Astrocyte of the spinal cord (primary cell): ENCODE results near the gene ZNF454.

Experiments used
- DNase-seq: peaks from one replicate; pipeline ENCODE4 v3.0.0; 2011; ENCODE audit warnings: low read depth, low spot score
- H3K4me3 ChIP-seq: 2 replicates; pipeline ENCODE4 v1.5.1; 2011; ENCODE audit warnings: low read depth, mild to moderate bottlenecking, low read length, moderate library complexity
- CTCF ChIP-seq: IDR thresholded peaks from 2 replicates; pipeline ENCODE4 v1.5.1; 2012; ENCODE audit warnings: low read depth, mild to moderate bottlenecking, low read length, inconsistent platforms
- in situ Hi-C: cut with HindIII; loops from 2 replicates; pipeline ENCODE4 v1.10.0; 2017; ENCODE audit warnings: low sequenced_read_pairs

The ZNF454 gene

GRCh38 chr5:178941361-178941760 is 363 bp downstream of the ZNF454 start:
- TF ChIP-seq CTCF = no peak

DNA sequence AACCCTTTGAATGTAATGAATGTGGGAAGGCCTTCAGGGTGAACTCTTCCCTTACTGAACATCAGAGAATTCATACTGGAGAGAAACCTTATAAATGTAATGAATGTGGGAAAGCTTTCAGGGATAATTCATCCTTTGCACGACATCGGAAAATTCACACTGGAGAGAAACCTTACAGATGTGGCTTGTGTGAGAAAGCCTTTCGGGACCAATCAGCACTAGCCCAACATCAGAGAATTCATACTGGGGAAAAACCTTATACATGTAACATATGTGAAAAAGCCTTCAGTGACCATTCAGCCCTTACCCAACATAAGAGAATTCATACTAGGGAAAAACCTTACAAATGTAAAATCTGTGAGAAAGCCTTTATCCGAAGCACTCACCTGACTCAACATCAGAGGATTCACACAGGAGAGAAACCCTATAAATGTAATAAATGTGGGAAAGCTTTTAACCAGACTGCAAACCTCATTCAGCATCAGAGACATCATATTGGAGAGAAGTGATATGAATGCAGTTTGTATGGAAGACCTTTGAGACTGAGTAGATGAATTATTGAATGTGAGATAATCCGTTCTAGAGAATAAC is 24.6 kb downstream of the ZNF454 start:
- no peak for TF ChIP-seq CTCF
- in situ Hi-C loops = no loop called here

More at GRCh38 chr5:178941361-178941760, 363 bp downstream of the ZNF454 start:
- in situ Hi-C loops = no loop called here
- DNase-seq = no peak
- H3K4me3 ChIP-seq = peak overlapping the region; percentile 73

GRCh38 chr5:178981381-178981780 is 40.4 kb downstream of the ZNF454 start:
- H3K4me3 ChIP-seq = no peak overlapping the region
- TF ChIP-seq CTCF = no peak
- in situ Hi-C loops = no loop called here
- DNase-seq = no peak

More for the DNA sequence above, 24.6 kb downstream of the ZNF454 start:
- no peak for DNase-seq
- H3K4me3 ChIP-seq = no peak overlapping the region

DNA sequence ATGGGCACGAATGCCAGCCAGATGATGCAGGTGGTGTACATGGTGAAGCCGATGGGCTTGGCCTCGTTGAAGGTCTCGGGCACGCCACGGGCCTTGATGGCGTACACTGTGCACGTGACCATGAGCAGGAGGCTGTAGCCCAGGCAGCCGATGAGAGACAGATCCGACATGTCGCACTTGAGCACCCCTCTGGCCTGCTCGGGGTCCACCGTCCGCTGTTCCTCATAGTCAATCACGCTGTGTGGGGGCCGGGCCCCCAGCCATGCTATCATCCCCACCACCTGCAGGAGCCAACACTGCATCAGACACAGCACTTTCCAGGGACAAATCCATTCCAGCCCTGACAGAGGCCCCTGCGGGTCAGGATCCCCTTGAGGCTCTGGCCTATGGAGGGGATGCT is 41.9 kb downstream of the ZNF454 start:
- DNase-seq = no peak
- in situ Hi-C loops = no loop called here
- H3K4me3 ChIP-seq = no peak overlapping the region
- no peak for TF ChIP-seq CTCF

DNA sequence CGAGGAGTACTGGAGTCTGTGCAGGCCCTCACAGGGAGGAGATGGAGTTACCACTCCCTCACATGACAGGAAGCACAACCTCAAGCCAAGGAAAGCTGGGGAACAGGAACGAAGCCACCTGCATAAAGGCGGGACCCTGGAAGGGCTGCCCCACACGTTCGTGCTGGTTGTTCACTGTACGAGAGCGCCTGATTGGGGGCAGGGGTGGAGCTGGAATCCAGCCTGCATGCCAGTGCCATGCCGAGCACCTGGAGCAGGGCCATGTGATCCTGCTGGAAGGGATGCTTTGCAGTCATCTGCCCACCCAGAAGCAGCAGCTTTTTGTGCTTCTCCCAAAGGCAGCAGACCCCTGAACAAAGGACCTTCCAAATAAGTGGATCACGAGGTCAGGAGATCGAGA is 42.7 kb downstream of the ZNF454 start:
- TF ChIP-seq CTCF = no peak
- in situ Hi-C loops = no loop called here
- no peak for DNase-seq
- H3K4me3 ChIP-seq = no peak overlapping the region

- no peak for TF ChIP-seq CTCF
- in situ Hi-C loops = no loop called here
Measured at GRCh38 chr5:178984145-178985072, 43.4 kb downstream of the ZNF454 start.

More at GRCh38 chr5:178984145-178985072, 43.4 kb downstream of the ZNF454 start:
- H3K4me3 ChIP-seq = no peak overlapping the region
- no peak for DNase-seq
